Prostate gland (tissue), 2 donors: ENCODE results near the gene DICER1. TPM values are rescaled to one million over a fixed set of nuclear protein-coding genes. Genes with fewer than 3 reads are reported as not detected.

ENCODE experiments used
- DNase-seq: peaks from one replicate; pipeline ENCODE4 v3.0.0-alpha.2; 2019; ENCODE audit warnings: low spot score
- H3K27ac ChIP-seq, 2 donors: fragments of 200-600 bp; sonication (generic); 2 replicates each; pipeline ENCODE4 v1.5.1; 2017 to 2019
- H3K27me3 ChIP-seq: fragments of 200-600 bp; sonication (generic); replicated peaks from 2 replicates; pipeline ENCODE4 v1.5.1; 2019; ENCODE audit not compliant: insufficient read depth
- H3K36me3 ChIP-seq, 2 donors: fragments of 200-600 bp; sonication (generic); 1 replicate in 1 of 2; 2 replicates in 1 of 2; pipeline versions ENCODE4 v1.5.1 to v1.8.1; 2017 to 2019
- H3K4me1 ChIP-seq: fragments of 200-600 bp; sonication (generic); replicated peaks from 2 replicates; pipeline ENCODE4 v1.5.1; 2019
- H3K4me3 ChIP-seq, 2 donors: fragments of 200-600 bp; sonication (generic); 2 replicates each; pipeline ENCODE4 v1.5.1; 2017 to 2019
- H3K9me3 ChIP-seq: fragments of 200-600 bp; sonication (generic); 2 replicates; pipeline ENCODE4 v1.5.1; 2017
- CTCF ChIP-seq, 4 experiments: fragments of 200-600 bp in 2 of 4; fragments of 450-650 bp in 2 of 4; sonication (generic) in 2 of 4; IDR thresholded peaks; 1 replicate in 3 of 4; 2 replicates in 1 of 4; pipeline ENCODE4 v1.5.1; 2016 to 2019; ENCODE audit warnings: antibody characterized with exemption in 4 of 4, mild to moderate bottlenecking in 2 of 4, moderate library complexity in 2 of 4
- POLR2A ChIP-seq: fragments of 450-650 bp; IDR thresholded peaks from one replicate; pipeline ENCODE4 v1.6.1; 2016; ENCODE audit warnings: antibody characterized with exemption, mild to moderate bottlenecking
- POLR2AphosphoS5 ChIP-seq: sonication (generic); formaldehyde crosslinking; IDR thresholded peaks from one replicate; pipeline ENCODE4 v1.6.1; 2017; ENCODE audit warnings: antibody characterized with exemption
- WGBS: methylation state at CpG from one replicate; pipeline ENCODE4 v1.1.5; 2018; 5-methylcytosine and 5-hydroxymethylcytosine counted together
- intact Hi-C: fragments of 100-400 bp; cut with DNase I; formaldehyde crosslinking; loops from one replicate; pipeline ENCODE4 v1.14.2; 2022
- total RNA-seq, 2 donors: library from RNA; depleted of rRNA; stranded (reverse); fragments of >200 nt; gene quantifications; one replicate each; pipeline ENCODE4 v1.1.0, GENCODE V29; 2016

DICER1 gene
- total RNA-seq, 2 donors from 2014 or later, result 25.4 to 86.3 TPM

DNA sequence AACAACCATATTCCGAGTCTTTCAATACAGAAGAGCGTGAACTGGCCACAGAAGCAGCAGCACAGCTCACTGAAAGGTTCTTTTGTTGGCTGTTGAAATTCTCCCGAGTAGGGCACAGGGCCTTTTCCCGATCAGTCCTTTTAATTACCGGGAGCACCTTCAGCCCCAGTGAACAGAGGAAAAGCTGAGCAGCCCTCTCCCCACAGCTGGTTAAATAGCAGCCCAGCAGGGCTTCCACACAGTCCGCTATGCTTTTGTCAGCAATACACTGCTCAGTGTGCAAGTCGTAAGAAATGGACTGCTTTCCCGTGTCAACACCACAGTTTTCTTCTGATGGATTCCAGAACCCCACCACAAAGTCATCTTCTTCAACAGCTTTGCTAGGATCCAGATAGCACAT, 61.3 kb downstream of the DICER1 start:
- WGBS, result 81% methylated on average over 8 of the region's 8 CpGs
- intact Hi-C loops, result loop anchor here (10.0 kb wide), 1 partner anchor 401 kb away; no protein-coding TSS in a partner anchor
- TF ChIP-seq POLR2A (no peak), POLR2AphosphoS5 (no peak), CTCF (IDR thresholded peaks at IDR 0.05) (no peak)

GRCh38 chr14:95092723-95093122, 64.6 kb downstream of the DICER1 start:
- no peaks in the 10 kb centered on the region for H3K27me3 ChIP-seq
- WGBS, result 93% methylated on average over 9 of the region's 9 CpGs
- no peaks in the 10 kb centered on the region for H3K9me3 ChIP-seq
- H3K36me3 ChIP-seq, result peaks cover 0 to 3% of the 10 kb centered on the region in 2 donors
- no peak overlapping the region for H3K27ac ChIP-seq
- H3K4me1 ChIP-seq, result no peaks in the 10 kb centered on the region
- TF ChIP-seq POLR2AphosphoS5, result no peak
- no peak for TF ChIP-seq CTCF (IDR thresholded peaks at IDR 0.05)
- no peak for TF ChIP-seq POLR2A
- DNase-seq, result no peak
- H3K4me3 ChIP-seq, result no peak overlapping the region
- intact Hi-C loops, result loop anchor here (10.0 kb wide), 1 partner anchor 398 kb away; no protein-coding TSS in a partner anchor

More for the DNA sequence above, 61.3 kb downstream of the DICER1 start:
- H3K27ac ChIP-seq, result no peak overlapping the region
- H3K27me3 ChIP-seq, result no peaks in the 10 kb centered on the region
- no peak for DNase-seq
- H3K9me3 ChIP-seq, result no peaks in the 10 kb centered on the region
- H3K4me1 ChIP-seq, result no peaks in the 10 kb centered on the region
- no peak overlapping the region for H3K4me3 ChIP-seq
- H3K36me3 ChIP-seq, result peaks cover 0 to 3% of the 10 kb centered on the region in 2 donors

DNA sequence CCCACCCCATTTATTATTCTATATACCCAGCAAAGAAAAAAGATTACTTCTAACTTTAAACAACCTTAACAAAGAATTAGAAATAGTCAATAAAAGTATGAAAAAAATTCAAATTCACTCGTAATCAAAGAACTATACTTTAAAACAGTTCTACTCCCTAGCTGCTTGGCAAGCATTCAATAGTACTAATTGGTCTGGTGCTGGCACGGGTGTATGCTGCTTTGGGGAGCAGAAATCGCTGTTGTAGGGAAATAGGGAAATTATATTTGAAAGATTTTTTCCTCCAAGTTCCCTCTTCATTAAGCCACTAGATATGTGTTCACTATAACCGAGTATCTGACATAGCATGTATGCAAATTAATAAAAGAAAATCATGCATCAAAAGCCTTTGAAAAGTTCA, 65.7 kb downstream of the DICER1 start:
- intact Hi-C loops, result loop anchor here (10.0 kb wide), 1 partner anchor 397 kb away; no protein-coding TSS in a partner anchor
- 66% methylated on average over 4 of the region's 4 CpGs for WGBS

DNA sequence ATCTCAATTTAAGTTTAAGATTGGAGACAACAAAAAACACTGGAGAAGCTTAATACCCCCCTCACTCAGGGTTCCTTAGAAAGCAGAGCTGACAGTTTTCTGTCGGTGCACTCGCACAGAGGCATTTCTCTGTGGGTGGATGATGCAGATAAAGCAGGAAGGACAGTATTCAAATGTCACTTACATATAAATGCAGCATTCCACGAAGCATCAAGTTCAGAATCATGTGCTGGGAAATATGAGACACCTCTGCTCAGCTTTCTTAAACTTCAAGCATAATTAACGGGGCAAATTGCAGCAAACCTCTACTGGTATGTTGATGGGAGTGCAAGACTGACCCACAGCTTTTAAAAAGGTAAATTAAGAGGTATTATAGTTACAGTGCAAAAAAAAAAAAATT, 68.7 kb downstream of the DICER1 start:
- intact Hi-C loops, result no loop called here
- no peak overlapping the region for H3K27ac ChIP-seq
- DNase-seq, result no peak
- H3K9me3 ChIP-seq, result no peaks in the 10 kb centered on the region
- no peak for TF ChIP-seq POLR2A
- TF ChIP-seq CTCF (IDR thresholded peaks at IDR 0.05), result no peak
- TF ChIP-seq POLR2AphosphoS5, result no peak
- 58% methylated on average over 4 of the region's 4 CpGs for WGBS
- H3K36me3 ChIP-seq, result no peaks in the 10 kb centered on the region
- H3K4me1 ChIP-seq, result no peaks in the 10 kb centered on the region
- H3K27me3 ChIP-seq, result no peaks in the 10 kb centered on the region
- H3K4me3 ChIP-seq, result no peak overlapping the region

More for the DNA sequence above, 65.7 kb downstream of the DICER1 start:
- peaks cover 0 to 3% of the 10 kb centered on the region in 2 donors for H3K36me3 ChIP-seq
- no peaks in the 10 kb centered on the region for H3K27me3 ChIP-seq
- no peak overlapping the region for H3K27ac ChIP-seq
- no peak for DNase-seq
- no peak overlapping the region for H3K4me3 ChIP-seq
- no peaks in the 10 kb centered on the region for H3K4me1 ChIP-seq
- TF ChIP-seq CTCF (IDR thresholded peaks at IDR 0.05) (no peak), POLR2AphosphoS5 (no peak), POLR2A (no peak)
- no peaks in the 10 kb centered on the region for H3K9me3 ChIP-seq

DNA sequence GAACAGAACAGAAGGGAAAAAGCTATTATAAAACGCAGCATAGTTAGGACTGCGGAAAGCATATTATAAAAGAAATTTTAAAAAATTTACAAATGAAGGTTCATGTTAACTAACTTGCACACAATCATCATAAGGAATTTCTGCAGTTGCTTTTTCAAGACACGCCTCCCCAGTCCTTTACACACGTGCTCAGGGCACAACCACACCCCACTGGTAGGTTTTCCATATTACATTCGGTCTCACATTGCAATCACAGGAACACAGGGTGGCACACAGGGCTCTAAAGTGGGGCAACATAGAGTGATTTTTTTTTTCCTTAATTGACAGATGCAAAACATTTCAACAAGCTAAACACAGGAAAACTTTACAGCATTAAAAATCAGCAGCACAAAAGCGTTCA, 69.7 kb downstream of the DICER1 start:
- no peaks in the 10 kb centered on the region for H3K36me3 ChIP-seq

More for the DNA sequence above, 69.7 kb downstream of the DICER1 start:
- 84% methylated on average over 6 of the region's 6 CpGs for WGBS
- Histone ChIP-seq H3K9me3 (no peaks in the 10 kb centered on the region), H3K4me3 (no peak overlapping the region), H3K4me1 (no peaks in the 10 kb centered on the region), H3K27me3 (no peaks in the 10 kb centered on the region), H3K27ac (no peak overlapping the region)
- intact Hi-C loops, result no loop called here
- no peak for DNase-seq
- TF ChIP-seq POLR2AphosphoS5 (no peak), POLR2A (no peak), CTCF (IDR thresholded peaks at IDR 0.05) (no peak)
